AG04449 (cell line): ENCODE measurements around the gene ZMIZ1.

Experiments
- CTCF ChIA-PET: fragments of 350-600 bp; formaldehyde crosslinking; extraction: SDS; loops from one replicate; lab custom pipeline; 2021; ENCODE audit warnings: antibody characterized with exemption; lab: Yijun Ruan, JAX
- POLR2A ChIA-PET: fragments of 400-600, 350-600 bp; formaldehyde crosslinking; extraction: SDS; loops from one replicate; lab custom pipeline; 2020; ENCODE audit warnings: antibody characterized with exemption, inconsistent platforms; lab: Yijun Ruan, JAX
- DNase-seq: peaks from one replicate; pipeline ENCODE4 v3.0.0-alpha.2; 2010; ENCODE audit warnings: low read depth, low spot score
- H3K4me3 ChIP-seq: 2 replicates; pipeline ENCODE4 v1.5.1; 2011; ENCODE audit warnings: low read depth, mild to moderate bottlenecking, control low read depth, low read length
- TF ChIP-seq, protein P1 (sequence below): IDR thresholded peaks from one replicate; pipeline ENCODE4 v1.5.1; 2011; ENCODE audit warnings: mild to moderate bottlenecking, moderate library complexity, low read length, control low read depth, inconsistent platforms; ENCODE audit not compliant: insufficient read depth; ENCODE audit errors: missing control alignments

ZMIZ1 gene

GRCh38 chr10:79125092-79125491 is 56.3 kb downstream of the ZMIZ1 start:
- POLR2A ChIA-PET = no interaction called here
- TF ChIP-seq, protein P1, sequence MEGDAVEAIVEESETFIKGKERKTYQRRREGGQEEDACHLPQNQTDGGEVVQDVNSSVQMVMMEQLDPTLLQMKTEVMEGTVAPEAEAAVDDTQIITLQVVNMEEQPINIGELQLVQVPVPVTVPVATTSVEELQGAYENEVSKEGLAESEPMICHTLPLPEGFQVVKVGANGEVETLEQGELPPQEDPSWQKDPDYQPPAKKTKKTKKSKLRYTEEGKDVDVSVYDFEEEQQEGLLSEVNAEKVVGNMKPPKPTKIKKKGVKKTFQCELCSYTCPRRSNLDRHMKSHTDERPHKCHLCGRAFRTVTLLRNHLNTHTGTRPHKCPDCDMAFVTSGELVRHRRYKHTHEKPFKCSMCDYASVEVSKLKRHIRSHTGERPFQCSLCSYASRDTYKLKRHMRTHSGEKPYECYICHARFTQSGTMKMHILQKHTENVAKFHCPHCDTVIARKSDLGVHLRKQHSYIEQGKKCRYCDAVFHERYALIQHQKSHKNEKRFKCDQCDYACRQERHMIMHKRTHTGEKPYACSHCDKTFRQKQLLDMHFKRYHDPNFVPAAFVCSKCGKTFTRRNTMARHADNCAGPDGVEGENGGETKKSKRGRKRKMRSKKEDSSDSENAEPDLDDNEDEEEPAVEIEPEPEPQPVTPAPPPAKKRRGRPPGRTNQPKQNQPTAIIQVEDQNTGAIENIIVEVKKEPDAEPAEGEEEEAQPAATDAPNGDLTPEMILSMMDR = no peak

GRCh38 chr10:79126351-79127080 is 57.8 kb downstream of the ZMIZ1 start:
- no peak for DNase-seq
- POLR2A ChIA-PET = interaction anchor here (1.3 kb wide), 1 partner anchor 12 kb away, joined by 4 read pairs; no protein-coding TSS in a partner anchor
- CTCF ChIA-PET = interaction anchor here (0.6 to 4.7 kb wide), 7 partner anchors 11 to 1080 kb away, joined by 3 to 22 read pairs (median 4); no protein-coding TSS in a partner anchor
- H3K4me3 ChIP-seq = no peak overlapping the region
- TF ChIP-seq, protein P1 = no peak

More at GRCh38 chr10:79125092-79125491, 56.3 kb downstream of the ZMIZ1 start:
- CTCF ChIA-PET = interaction anchor here (4.7 kb wide), 1 partner anchor 70 kb away, joined by 22 read pairs; no protein-coding TSS in a partner anchor
- no peak for DNase-seq
- no peak overlapping the region for H3K4me3 ChIP-seq

DNA sequence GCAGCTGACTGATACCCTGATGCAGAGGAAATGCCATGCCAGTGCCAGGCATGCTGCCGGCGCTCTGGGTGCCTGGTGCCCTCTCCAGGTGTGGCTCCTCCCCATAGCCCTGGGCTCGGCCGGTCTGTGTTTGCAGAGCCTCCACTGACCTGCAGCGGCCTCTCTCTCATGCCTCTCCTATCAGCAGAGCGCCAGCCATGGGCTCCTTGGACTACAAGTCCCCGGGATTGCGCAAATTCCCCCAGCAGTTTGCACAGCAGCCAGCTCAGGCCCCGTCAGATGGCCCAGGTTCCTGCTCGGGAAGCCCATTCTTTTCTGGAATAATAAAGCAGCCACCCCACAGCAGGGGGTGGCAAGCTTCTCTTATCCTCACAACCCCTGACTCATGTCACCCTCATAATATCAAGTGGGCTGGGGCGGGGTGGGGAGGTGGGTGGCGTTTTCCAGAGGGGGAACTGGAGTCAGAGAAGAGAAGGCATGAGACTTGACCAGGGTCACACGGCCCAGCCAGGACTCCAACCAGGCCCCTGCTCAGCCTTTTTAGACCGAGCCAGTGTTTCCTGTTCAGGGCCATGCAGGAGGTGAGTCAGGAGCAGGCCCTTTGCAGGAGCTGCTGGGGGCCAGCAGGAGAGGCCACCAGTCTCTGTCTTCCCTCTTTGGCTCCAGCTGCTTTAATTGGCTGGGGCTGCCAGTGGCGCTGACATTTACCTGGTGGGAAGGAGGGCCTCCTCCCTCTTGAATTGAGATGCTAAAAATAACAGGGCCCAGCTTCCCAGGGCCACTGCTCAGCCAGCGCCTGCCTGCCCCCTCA is 58.6 kb downstream of the ZMIZ1 start:
- POLR2A ChIA-PET = interaction anchor here (1.3 to 1.6 kb wide), 2 partner anchors 12 to 13 kb away, joined by 4 read pairs; no protein-coding TSS in a partner anchor
- no peak overlapping the region for H3K4me3 ChIP-seq
- no peak for DNase-seq
- CTCF ChIA-PET = interaction anchor here (0.6 to 4.7 kb wide), 7 partner anchors 10 to 1080 kb away, joined by 3 to 22 read pairs (median 4); no protein-coding TSS in a partner anchor
- TF ChIP-seq, protein P1 = no peak

DNA sequence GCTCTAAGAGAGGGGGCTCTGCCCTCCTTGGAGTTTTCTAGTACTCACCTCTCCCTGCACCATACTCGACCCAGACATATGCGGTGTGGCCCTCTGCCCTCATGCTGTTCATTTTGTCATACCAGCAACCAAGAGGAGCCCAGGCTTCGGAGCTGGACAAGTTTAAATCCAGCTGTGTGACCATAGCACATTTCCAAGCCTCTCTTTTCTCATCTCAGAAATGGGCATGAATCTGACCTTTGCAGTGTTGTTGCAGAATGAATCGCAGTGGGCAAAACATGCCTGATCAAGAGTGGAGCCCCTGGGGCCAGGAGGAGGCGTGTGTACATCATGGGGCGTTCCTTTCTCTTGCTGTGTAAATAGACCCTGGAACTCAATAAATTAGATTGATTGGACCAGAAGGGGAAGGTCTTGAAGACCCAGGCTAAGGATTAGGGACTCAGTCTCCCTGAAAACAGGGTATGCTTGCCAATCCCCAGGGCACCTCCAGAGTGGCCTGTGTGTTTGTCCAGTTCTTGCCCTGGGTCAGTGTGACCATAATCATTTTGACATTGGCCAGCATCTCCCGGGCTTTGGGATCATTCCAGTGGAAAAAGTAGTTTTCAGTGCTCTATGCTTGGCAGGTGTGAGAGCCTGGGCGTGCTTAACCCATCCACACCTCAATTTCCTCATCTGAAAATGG is 59.6 kb downstream of the ZMIZ1 start:
- POLR2A ChIA-PET = interaction anchor here (1.3 to 1.6 kb wide), 2 partner anchors 11 to 14 kb away, joined by 4 read pairs; no protein-coding TSS in a partner anchor
- no peak overlapping the region for H3K4me3 ChIP-seq
- CTCF ChIA-PET = interaction anchor here (1.8 to 3.8 kb wide), 3 partner anchors 9 to 67 kb away, joined by 6 to 23 read pairs (median 12); no protein-coding TSS in a partner anchor
- DNase-seq = no peak
- TF ChIP-seq, protein P1 = no peak

DNA sequence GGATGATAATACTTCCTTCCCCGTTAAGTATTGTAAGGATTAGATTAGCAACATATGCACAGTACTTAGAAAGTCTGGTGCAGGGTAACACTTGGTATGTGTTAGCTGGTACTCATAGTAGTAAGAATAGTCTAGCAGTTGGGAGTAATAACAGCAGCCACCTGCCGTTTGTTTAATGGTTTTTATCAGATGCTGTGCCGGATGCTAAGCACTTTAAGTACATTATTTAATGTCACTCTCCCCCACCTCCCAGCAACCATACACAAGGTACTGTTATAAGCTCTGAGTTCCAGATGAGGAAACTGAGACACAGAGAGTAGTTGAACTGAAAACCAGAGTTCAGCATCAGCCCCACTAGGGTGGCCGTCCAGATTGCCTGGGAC is 60.1 kb downstream of the ZMIZ1 start:
- ChIA-PET POLR2A (interaction anchor here (1.6 kb wide), 1 partner anchor 14 kb away, joined by 4 read pairs; no protein-coding TSS in a partner anchor), CTCF (interaction anchor here (3.5 to 3.8 kb wide), 2 partner anchors 14 to 67 kb away, joined by 12 to 23 read pairs; no protein-coding TSS in a partner anchor)
- TF ChIP-seq, protein P1 = no peak
- no peak overlapping the region for H3K4me3 ChIP-seq
- DNase-seq = no peak
